Head of caudate nucleus (tissue), 42 donors: ENCODE data around the gene TPST1.
A peak's percentile ranks its signal among the peaks of the same experiment; 100 is the strongest.
"Not testable (repeated sequence)": the region's sequence is repeated elsewhere in the genome, so short reads cannot be mapped to it uniquely, and the experiment has no call there.

Experiments
- DNase-seq, 42 donors: peaks; one replicate each; pipeline versions ENCODE4 v3.0.0 to v3.0.0-alpha.2; 2020 to 2021; ENCODE audit warnings: mixed read lengths in 7 of 42
- intact Hi-C: fragments of 100-400 bp; cut with DNase I; formaldehyde crosslinking; loops from one replicate; pipeline ENCODE4 v1.15.0; 2022

TPST1 gene

GRCh38 chr7:66400400-66400799 is 195.3 kb downstream of the TPST1 start:
- peak in 1 of 42 donors; percentile 10 for DNase-seq
- intact Hi-C loops: no loop called here

- intact Hi-C loops: not testable (repeated sequence)
- DNase-seq: peak in 1 of 42 donors; percentile 22
These were observed 196.0 kb downstream of the TPST1 start for GRCh38 chr7:66401126-66401525.

- peak in 1 of 42 donors; percentile 2 for DNase-seq
- intact Hi-C loops: not testable (repeated sequence)
These were observed 196.8 kb downstream of the TPST1 start for GRCh38 chr7:66401932-66402331.

DNA sequence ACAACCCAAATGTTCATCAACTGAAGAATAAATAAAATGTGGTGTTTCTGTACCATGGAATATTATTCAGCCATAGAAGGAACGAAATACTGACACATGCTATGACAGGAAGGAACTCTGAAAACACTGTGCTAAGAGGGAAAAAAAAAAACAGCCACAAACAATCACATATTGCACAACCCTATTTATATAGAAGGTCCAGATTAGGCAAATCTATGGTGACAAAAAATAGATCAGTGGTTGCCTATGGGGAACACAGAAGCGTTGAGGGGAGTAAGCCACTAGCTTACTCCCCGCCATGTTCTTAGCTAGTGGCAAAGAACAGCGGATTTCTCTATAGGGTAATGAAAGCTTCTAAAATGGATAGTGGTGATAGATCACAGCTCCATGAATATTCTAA is 198.4 kb downstream of the TPST1 start:
- no peak for DNase-seq
- intact Hi-C loops: no loop called here

- peak in 1 of 42 donors; percentile 9 for DNase-seq
- intact Hi-C loops: no loop called here
These were observed 204.4 kb downstream of the TPST1 start for GRCh38 chr7:66409493-66409892.
